ENCODE data around the gene VEGFB. TPM values are rescaled to one million over a fixed set of nuclear protein-coding genes. Genes with fewer than 3 reads are reported as not detected.

Gene VEGFB
- total RNA-seq, 1 experiment from 2014 or later: 47.5 TPM

DNA sequence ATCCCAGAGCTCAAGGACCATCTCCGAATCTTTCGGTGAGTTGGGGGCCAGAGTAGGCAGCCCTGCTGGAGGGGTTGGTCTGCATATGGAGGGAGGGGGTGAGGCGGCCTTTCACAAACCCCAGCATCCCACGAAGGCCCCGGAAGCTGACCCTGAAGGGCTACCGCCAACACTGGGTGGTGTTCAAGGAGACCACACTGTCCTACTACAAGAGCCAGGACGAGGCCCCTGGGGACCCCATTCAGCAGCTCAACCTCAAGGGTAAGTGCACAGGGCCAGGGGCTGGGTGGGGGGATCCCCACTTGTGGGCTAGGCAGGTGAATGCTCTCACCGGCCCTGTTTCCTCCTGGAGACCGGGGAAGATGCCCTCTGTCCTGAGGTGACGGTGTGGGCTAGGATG is 14.6 kb upstream of the VEGFB start:
- Histone ChIP-seq H3K79me2 (ENCODE audit: insufficient read depth, low read length) (peaks cover 3% of the 10 kb centered on the region; the same call in 1 of the 2 replicates), H3K27me3 (ENCODE audit: insufficient read depth, low read length) (no peaks in the 10 kb centered on the region), H3K4me1 (ENCODE audit: control insufficient read depth in 1 of 2, insufficient read depth in 2 of 2, low read length in 2 of 2) (peaks cover 0 to under 1% of the 10 kb centered on the region in 2 experiments; a peak in 1 of 4 replicates), H3K27ac (ENCODE audit: low read depth, low read length) (no peak overlapping the region), H3K9ac (ENCODE audit: low read length) (no peak overlapping the region), H3K9me2 (ENCODE audit: insufficient read depth) (no peaks in the 10 kb centered on the region), H3K4me3 (replicated peaks in 1 of 2; ENCODE audit: low read depth in 1 of 2, low read length in 2 of 2) (no peak overlapping the region), H2AFZ (ENCODE audit: low read depth, low read length, poor library complexity, severe bottlenecking) (no peak overlapping the region), H3K9me3 (ENCODE audit: control insufficient read depth in 1 of 2, insufficient read depth in 1 of 2, low read depth in 1 of 2, low read length in 2 of 2) (no peaks in the 10 kb centered on the region), H3K36me3 (ENCODE audit: control insufficient read depth in 1 of 2, insufficient read depth in 2 of 2, low read length in 2 of 2) (peaks cover 0 to 6% of the 10 kb centered on the region in 2 experiments; a peak in 1 of 4 replicates), H3K4me2 (ENCODE audit: low read length) (no peak overlapping the region), H4K20me1 (ENCODE audit: insufficient read depth) (no peaks in the 10 kb centered on the region)
- ChIA-PET CTCF (no interaction called here), RAD21 (ENCODE audit: low non-redundant PET in 1 of 2, low total read pairs in 2 of 2, uncharacterized antibody in 2 of 2, unreplicated experiment in 2 of 2) (no interaction called here), POLR2A (no interaction called here)
- no TSS peak for BruUV-seq (replicated peaks)
- no peak for DNase-seq (ENCODE audit: low read depth, low spot score)
- no peak for TF ChIP-seq SRF (IDR thresholded peaks at IDR 0.05; ENCODE audit: low read depth)
- TF ChIP-seq ZBTB33 (IDR thresholded peaks at IDR 0.05; ENCODE audit: extremely low read depth, insufficient replicate concordance, low read length): no peak
- ATAC-seq: no peak
- intact Hi-C loops (cut with micrococcal nuclease): no loop called here

DNA sequence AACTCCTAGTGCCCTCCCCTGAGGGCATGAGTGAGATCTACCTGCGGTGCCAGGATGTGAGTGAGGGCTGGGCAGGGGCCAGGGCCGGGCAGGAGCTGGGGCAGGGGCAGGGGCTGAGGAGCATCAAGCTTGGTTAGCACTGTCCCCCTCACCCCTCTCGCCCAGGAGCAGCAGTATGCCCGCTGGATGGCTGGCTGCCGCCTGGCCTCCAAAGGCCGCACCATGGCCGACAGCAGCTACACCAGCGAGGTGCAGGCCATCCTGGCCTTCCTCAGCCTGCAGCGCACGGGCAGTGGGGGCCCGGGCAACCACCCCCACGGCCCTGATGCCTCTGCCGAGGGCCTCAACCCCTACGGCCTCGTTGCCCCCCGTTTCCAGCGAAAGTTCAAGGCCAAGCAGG is 14.1 kb upstream of the VEGFB start:
- H3K36me3 ChIP-seq (ENCODE audit: control insufficient read depth in 1 of 2, insufficient read depth in 2 of 2, low read length in 2 of 2): peaks cover 0 to 6% of the 10 kb centered on the region in 2 experiments; a peak in 1 of 4 replicates
- no peak for DNase-seq (ENCODE audit: low read depth, low spot score)
- intact Hi-C loops (cut with micrococcal nuclease): no loop called here
- H3K9ac ChIP-seq (ENCODE audit: low read length): no peak overlapping the region
- RAD21 ChIA-PET (ENCODE audit: low non-redundant PET in 1 of 2, low total read pairs in 2 of 2, uncharacterized antibody in 2 of 2, unreplicated experiment in 2 of 2): no interaction called here
- H3K9me2 ChIP-seq (ENCODE audit: insufficient read depth): no peaks in the 10 kb centered on the region
- no peak overlapping the region for H3K27ac ChIP-seq (ENCODE audit: low read depth, low read length)
- peaks cover 4 to 6% of the 10 kb centered on the region in 2 experiments; a peak in 3 of 4 replicates for H3K4me1 ChIP-seq (ENCODE audit: control insufficient read depth in 1 of 2, insufficient read depth in 2 of 2, low read length in 2 of 2)
- no peaks in the 10 kb centered on the region for H4K20me1 ChIP-seq (ENCODE audit: insufficient read depth)
- no peak overlapping the region for H3K4me3 ChIP-seq (replicated peaks in 1 of 2; ENCODE audit: low read depth in 1 of 2, low read length in 2 of 2)
- POLR2A ChIA-PET: no interaction called here
- no peak for ATAC-seq
- H3K9me3 ChIP-seq (ENCODE audit: control insufficient read depth in 1 of 2, insufficient read depth in 1 of 2, low read depth in 1 of 2, low read length in 2 of 2): no peaks in the 10 kb centered on the region
- CTCF ChIA-PET: no interaction called here
- no TSS peak for BruUV-seq (replicated peaks)
- H2AFZ ChIP-seq (ENCODE audit: low read depth, low read length, poor library complexity, severe bottlenecking): no peak overlapping the region
- H3K27me3 ChIP-seq (ENCODE audit: insufficient read depth, low read length): no peaks in the 10 kb centered on the region
- no peak overlapping the region for H3K4me2 ChIP-seq (ENCODE audit: low read length)
- H3K79me2 ChIP-seq (ENCODE audit: insufficient read depth, low read length): peaks cover 6% of the 10 kb centered on the region; the same call in 1 of the 2 replicates
- TF ChIP-seq ATF3 (IDR thresholded peaks at IDR 0.05): no peak
